CD4-positive, alpha-beta T cell treated with Interferon alpha-2 for 1 hour (primary cell): ENCODE measurements around the gene UNK.

Source experiments
- DNase-seq, 2 donors: peaks; one replicate each; pipeline ENCODE4 v3.0.0-alpha.2; 2020 to 2022

Gene UNK, protein sequence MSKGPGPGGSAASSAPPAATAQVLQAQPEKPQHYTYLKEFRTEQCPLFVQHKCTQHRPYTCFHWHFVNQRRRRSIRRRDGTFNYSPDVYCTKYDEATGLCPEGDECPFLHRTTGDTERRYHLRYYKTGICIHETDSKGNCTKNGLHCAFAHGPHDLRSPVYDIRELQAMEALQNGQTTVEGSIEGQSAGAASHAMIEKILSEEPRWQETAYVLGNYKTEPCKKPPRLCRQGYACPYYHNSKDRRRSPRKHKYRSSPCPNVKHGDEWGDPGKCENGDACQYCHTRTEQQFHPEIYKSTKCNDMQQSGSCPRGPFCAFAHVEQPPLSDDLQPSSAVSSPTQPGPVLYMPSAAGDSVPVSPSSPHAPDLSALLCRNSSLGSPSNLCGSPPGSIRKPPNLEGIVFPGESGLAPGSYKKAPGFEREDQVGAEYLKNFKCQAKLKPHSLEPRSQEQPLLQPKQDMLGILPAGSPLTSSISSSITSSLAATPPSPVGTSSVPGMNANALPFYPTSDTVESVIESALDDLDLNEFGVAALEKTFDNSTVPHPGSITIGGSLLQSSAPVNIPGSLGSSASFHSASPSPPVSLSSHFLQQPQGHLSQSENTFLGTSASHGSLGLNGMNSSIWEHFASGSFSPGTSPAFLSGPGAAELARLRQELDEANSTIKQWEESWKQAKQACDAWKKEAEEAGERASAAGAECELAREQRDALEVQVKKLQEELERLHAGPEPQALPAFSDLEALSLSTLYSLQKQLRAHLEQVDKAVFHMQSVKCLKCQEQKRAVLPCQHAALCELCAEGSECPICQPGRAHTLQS

GRCh38 chr17:75784473-75785015, at the start of gene UNK:
Gene UNK, plus strand, starts transcription at chr17:75784806. Its CDS starts 75 bp downstream, at chr17:75784881.
- DNase-seq = peak; percentile 99

- DNase-seq = no peak
These were observed 48.3 kb upstream of the UNK start for GRCh38 chr17:75736173-75736835.

GRCh38 chr17:75737133-75737962, 47.3 kb upstream of the UNK start:
- no peak for DNase-seq

- DNase-seq = peak in 1 of 2 donors; percentile 75
These were observed 46.3 kb upstream of the UNK start for GRCh38 chr17:75738218-75738802.

- DNase-seq = no peak
These were observed 45.4 kb upstream of the UNK start for GRCh38 chr17:75739174-75739573.

DNA sequence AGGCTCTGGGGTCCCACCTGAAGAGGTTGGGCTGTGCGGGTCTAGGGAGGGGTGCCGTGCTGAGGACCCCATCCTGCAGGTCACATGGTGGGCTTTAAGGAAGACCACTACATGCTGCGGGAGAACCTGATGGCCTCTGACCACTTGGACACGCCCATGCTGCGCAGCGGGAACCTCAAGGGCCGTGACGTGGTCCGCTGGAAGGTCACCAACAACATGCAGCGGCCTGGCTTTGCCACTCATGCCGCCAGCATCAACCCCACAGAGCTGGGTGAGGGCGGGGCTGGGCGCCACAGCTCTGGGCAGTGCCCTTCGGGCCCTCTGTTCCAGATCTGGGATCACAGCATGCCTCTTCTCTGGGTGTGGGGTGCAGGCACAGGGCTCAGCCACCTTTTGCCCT, 44.8 kb upstream of the UNK start:
- no peak for DNase-seq

DNA sequence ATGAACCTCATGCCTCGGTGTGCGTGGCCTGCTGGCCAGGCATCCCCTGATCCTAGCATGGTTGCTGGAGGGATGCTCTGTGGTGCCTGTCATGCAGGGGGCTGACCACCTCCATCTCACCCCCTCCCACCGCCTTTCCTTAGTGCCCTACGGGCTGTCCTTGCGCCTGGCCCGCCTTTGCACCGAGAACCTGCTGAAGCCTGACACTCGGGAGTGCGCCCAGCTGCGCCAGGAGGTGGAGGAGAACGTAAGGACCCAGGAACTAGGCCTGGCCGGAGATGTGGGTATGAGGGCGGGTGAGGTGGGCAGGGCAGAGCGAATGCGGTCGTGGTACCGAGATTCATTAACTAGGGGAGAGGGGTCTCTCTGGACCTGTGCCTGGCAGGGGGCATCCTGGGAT, 44.4 kb upstream of the UNK start:
- DNase-seq = no peak

- no peak for DNase-seq
These were observed 44.0 kb upstream of the UNK start for GRCh38 chr17:75740631-75741077.

DNA sequence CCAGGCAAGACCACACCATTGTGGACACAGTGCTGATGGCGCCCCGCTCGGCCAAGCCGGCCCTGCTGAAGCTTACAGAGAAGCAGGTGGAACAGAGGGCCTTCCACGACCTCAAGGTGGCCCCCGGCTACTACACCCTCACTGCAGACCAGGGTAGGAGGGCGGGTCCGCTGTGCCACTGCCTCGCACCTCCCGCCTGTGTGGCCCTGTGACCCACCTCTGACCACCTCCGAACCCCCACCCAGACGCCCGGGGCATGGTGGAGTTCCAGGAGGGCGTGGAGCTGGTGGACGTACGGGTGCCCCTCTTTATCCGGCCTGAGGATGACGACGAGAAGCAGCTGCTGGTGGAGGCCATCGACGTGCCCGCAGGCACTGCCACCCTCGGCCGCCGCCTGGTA, 42.3 kb upstream of the UNK start:
- no peak for DNase-seq

GRCh38 chr17:75743625-75744206, 40.9 kb upstream of the UNK start:
- no peak for DNase-seq

GRCh38 chr17:75748706-75749105, 35.9 kb upstream of the UNK start:
- no peak for DNase-seq

GRCh38 chr17:75749545-75750389, 34.8 kb upstream of the UNK start:
- DNase-seq = peak; percentile 85 to 88

- DNase-seq = no peak
These were observed 33.8 kb upstream of the UNK start for GRCh38 chr17:75750661-75751423.

GRCh38 chr17:75751676-75752404, 32.8 kb upstream of the UNK start:
- DNase-seq = no peak

DNA sequence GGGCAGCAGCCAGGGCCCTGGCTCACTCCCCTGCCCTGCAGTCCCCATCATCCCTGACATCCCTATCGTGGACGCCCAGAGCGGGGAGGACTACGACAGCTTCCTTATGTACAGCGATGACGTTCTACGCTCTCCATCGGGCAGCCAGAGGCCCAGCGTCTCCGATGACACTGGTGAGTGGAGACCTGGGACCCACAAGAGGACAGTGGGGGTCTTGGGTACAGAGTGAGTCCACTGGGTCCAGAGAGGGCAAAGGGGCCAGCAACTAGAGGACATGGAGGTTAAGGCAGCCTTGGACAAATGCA, 32.2 kb upstream of the UNK start:
- no peak for DNase-seq

DNA sequence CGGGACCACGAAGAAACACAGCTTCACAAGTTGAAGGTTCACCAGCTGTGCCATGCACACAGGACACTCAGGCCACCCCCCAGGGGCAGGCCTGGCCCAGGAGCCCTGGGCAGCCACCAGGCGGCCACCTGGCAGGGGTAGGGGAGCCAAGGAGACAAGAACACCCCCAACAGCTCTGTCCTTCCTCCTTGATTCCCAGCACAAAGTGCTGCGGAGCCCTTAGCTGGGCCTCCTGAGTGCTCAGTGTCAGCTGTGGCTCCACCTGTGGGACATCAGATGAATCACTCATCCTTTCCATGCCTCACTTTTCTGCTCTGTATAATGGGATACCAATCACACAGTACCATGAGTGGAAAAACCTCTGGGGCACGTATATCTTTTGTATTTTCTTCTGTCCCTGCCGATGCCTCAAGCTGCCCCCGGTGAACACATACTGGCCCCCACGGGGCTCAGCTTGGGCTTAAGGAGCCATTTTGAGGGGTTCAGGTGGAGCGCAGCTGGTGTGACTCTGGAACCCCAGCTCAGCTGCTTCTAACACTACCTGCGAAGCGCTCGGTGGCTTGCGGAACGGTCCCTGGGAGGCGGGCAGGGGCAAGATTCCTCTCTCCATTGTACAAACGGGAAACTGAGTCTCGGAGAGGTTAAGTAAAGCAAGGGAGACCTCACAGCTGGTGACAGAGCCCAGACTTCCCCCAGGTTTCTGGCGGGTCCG, 31.6 kb upstream of the UNK start:
- no peak for DNase-seq

DNA sequence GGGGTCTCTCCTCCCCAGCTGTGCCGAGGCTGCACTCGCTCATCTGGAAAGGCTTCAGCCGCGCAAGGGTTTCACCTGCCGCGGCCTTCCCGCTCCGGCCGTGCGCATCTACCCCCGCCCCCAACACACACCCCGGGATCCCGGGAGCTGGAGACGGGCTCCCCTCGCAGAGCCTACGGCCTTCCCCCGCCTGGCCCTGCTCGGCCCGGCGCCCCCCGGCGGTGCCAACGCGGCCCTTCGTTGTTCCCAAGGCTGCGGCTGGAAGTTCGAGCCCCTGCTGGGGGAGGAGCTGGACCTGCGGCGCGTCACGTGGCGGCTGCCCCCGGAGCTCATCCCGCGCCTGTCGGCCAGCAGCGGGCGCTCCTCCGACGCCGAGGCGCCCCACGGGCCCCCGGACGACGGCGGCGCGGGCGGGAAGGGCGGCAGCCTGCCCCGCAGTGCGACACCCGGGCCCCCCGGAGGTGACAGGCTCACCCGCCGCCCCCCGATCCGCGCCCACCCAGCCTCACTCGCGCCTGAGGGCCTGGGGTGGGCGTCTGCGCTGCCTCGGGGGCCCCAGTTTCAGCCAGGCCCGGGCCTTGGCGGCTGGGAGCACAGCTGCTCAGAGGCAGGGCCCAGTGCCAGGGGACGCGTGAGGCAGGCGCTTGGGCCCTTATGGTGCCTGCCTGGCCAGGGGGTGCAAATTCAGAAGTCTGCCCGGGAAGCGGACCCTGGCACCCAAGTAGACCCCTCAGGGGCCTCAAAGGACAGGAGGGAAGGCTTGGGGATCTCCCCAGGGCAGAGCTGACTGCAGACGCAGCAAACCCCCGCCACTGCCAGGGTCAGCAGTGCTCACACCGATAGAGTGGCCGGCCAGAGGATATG, 30.9 kb upstream of the UNK start:
- DNase-seq = peak; percentile 72 to 78
